Measurements from ENCODE around the gene ADCYAP1R1.

Gene ADCYAP1R1

DNA sequence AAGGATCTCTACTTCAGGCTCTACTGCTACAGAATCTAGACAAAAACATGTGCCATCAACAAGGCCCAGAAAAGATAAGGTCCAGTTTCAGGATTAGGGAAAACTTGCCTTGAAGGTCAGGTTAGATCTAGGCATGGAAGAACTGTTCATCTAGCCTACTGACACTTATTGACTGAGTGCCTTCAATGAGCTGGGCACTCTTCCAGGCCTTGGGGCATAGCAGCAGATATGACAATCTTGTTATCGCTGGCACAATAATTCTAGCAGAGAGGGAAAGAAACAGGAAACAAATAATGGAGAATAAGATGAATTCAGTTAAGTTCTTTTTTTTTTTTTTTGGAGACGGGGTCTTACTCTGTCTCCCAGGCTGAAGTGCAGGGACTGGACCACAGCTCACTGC, 71.6 kb downstream of the ADCYAP1R1 start:
- Histone ChIP-seq H3K27me3 (ENCODE audit: control insufficient read depth in 5 of 5, insufficient read depth in 4 of 5, low read length in 5 of 5) (peaks cover 0 to 11% (median 0%) of the 10 kb centered on the region in 5 donors), H3K4me3 (ENCODE audit: low read depth in 1 of 5, low read length in 5 of 5) (no peak overlapping the region), H3K9me3 (ENCODE audit: control insufficient read depth in 5 of 5, low read length in 5 of 5) (no peaks in the 10 kb centered on the region), H3K36me3 (ENCODE audit: control insufficient read depth in 5 of 5, insufficient read depth in 5 of 5, low read length in 5 of 5) (no peaks in the 10 kb centered on the region), H3K4me1 (ENCODE audit: control insufficient read depth in 5 of 5, insufficient read depth in 5 of 5, low read length in 5 of 5) (no peaks in the 10 kb centered on the region), H3K9ac (ENCODE audit: low read length in 5 of 5) (no peak overlapping the region), H3K27ac (ENCODE audit: low read depth, low read length) (no peak overlapping the region)

DNA sequence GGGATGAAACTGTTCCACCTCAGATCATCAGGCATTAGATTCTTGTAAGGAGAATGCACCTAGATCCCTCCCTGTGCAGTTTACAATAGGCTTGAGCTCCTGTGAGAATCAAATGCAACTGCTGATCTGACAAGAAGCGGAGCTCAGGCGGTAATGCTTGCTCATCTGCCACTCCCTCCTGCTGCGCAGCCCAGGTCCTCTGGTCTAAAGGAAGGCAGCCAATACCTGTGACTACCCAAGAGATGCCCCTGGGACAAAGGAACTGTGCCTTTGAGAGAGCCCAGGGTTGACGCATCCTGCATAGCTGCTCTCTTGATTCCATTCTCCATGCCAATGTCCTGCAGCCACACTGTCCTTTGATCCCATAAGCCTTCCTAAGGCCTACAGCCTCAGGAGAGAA, 73.1 kb downstream of the ADCYAP1R1 start:
- Histone ChIP-seq H3K27me3 (ENCODE audit: control insufficient read depth in 5 of 5, insufficient read depth in 4 of 5, low read length in 5 of 5) (peaks cover 0 to 14% (median 3%) of the 10 kb centered on the region in 5 donors), H3K4me3 (ENCODE audit: low read depth in 1 of 5, low read length in 5 of 5) (no peak overlapping the region), H3K9ac (ENCODE audit: low read length in 5 of 5) (no peak overlapping the region), H3K4me1 (ENCODE audit: control insufficient read depth in 5 of 5, insufficient read depth in 5 of 5, low read length in 5 of 5) (no peaks in the 10 kb centered on the region), H3K9me3 (ENCODE audit: control insufficient read depth in 5 of 5, low read length in 5 of 5) (no peaks in the 10 kb centered on the region), H3K36me3 (ENCODE audit: control insufficient read depth in 5 of 5, insufficient read depth in 5 of 5, low read length in 5 of 5) (no peaks in the 10 kb centered on the region), H3K27ac (ENCODE audit: low read depth, low read length) (no peak overlapping the region)

DNA sequence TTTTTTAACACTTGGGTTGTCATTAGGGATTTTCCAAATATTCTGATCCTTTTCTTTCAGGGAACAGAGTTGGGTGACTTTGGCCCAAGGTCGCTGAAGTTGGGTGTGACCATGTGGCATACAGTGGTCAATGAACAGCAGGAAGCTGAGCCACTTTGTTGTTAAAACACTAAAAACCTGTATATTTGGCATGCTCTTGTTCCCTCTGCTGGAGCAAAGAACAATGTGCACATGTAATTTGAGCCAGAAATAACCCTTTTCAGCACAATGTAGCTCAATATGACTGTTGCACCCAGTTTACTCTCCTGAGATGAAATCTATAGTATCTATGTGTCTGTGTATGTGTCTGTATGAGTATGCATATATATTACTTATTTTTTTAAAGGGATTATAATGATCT, 74.9 kb downstream of the ADCYAP1R1 start:
- no peaks in the 10 kb centered on the region for H3K36me3 ChIP-seq (ENCODE audit: control insufficient read depth in 5 of 5, insufficient read depth in 5 of 5, low read length in 5 of 5)
- H3K27me3 ChIP-seq (ENCODE audit: control insufficient read depth in 5 of 5, insufficient read depth in 4 of 5, low read length in 5 of 5): peaks cover 0 to 14% (median 3%) of the 10 kb centered on the region in 5 donors
- no peaks in the 10 kb centered on the region for H3K9me3 ChIP-seq (ENCODE audit: control insufficient read depth in 5 of 5, low read length in 5 of 5)
- no peaks in the 10 kb centered on the region for H3K4me1 ChIP-seq (ENCODE audit: control insufficient read depth in 5 of 5, insufficient read depth in 5 of 5, low read length in 5 of 5)
- no peak overlapping the region for H3K9ac ChIP-seq (ENCODE audit: low read length in 5 of 5)
- H3K27ac ChIP-seq (ENCODE audit: low read depth, low read length): no peak overlapping the region
- H3K4me3 ChIP-seq (ENCODE audit: low read depth in 1 of 5, low read length in 5 of 5): no peak overlapping the region

DNA sequence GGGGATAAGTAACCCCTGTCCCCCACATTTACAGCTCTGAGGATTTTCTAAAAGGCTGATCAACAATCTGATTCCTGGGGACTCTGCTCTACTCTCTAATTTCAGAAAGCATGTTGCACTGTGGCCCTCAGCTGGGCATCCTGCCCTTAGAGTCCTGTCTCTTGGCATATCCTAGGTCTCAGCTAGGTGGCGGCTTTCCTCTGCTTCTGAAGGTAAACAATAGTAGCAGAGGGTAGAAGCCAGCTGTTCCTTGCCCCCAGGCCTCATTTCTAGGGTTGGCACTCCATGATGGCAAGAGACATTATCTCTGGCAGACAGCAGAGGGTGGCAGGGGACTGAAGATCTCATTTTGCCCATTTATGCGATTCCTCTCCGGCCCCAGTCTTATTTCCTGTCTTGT, 77.0 kb downstream of the ADCYAP1R1 start:
- Histone ChIP-seq H3K27me3 (ENCODE audit: control insufficient read depth in 5 of 5, insufficient read depth in 4 of 5, low read length in 5 of 5) (peaks cover 0 to 14% (median 3%) of the 10 kb centered on the region in 5 donors), H3K9me3 (ENCODE audit: control insufficient read depth in 5 of 5, low read length in 5 of 5) (no peaks in the 10 kb centered on the region), H3K9ac (ENCODE audit: low read length in 5 of 5) (no peak overlapping the region), H3K27ac (ENCODE audit: low read depth, low read length) (no peak overlapping the region), H3K4me3 (ENCODE audit: low read depth in 1 of 5, low read length in 5 of 5) (no peak overlapping the region), H3K4me1 (ENCODE audit: control insufficient read depth in 5 of 5, insufficient read depth in 5 of 5, low read length in 5 of 5) (no peaks in the 10 kb centered on the region), H3K36me3 (ENCODE audit: control insufficient read depth in 5 of 5, insufficient read depth in 5 of 5, low read length in 5 of 5) (no peaks in the 10 kb centered on the region)

DNA sequence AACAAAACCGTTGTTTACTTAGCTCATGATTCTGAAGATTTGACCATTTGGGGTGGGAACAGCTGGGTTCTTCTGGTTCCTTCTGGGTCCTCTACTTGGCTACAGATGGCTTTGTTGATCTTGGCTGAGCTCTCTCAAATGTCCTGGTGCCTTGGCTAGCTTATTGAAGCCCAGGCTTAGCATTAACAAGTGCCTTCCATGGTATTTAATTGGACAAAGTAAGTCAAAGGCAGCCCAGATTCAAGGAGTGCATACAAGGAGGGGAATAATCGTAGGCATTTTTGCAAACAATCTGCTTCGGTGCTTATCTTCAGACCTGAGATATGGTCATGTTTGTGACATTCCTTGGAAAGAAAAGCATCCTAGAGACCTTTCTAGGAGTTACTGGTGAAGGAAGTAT, 81.4 kb downstream of the ADCYAP1R1 start:
- Histone ChIP-seq H3K27me3 (ENCODE audit: control insufficient read depth in 5 of 5, insufficient read depth in 4 of 5, low read length in 5 of 5) (peaks cover 0 to 8% (median 0%) of the 10 kb centered on the region in 5 donors), H3K36me3 (ENCODE audit: control insufficient read depth in 5 of 5, insufficient read depth in 5 of 5, low read length in 5 of 5) (no peaks in the 10 kb centered on the region), H3K9ac (ENCODE audit: low read length in 5 of 5) (no peak overlapping the region), H3K4me1 (ENCODE audit: control insufficient read depth in 5 of 5, insufficient read depth in 5 of 5, low read length in 5 of 5) (no peaks in the 10 kb centered on the region), H3K27ac (ENCODE audit: low read depth, low read length) (no peak overlapping the region), H3K9me3 (ENCODE audit: control insufficient read depth in 5 of 5, low read length in 5 of 5) (no peaks in the 10 kb centered on the region), H3K4me3 (ENCODE audit: low read depth in 1 of 5, low read length in 5 of 5) (no peak overlapping the region)

DNA sequence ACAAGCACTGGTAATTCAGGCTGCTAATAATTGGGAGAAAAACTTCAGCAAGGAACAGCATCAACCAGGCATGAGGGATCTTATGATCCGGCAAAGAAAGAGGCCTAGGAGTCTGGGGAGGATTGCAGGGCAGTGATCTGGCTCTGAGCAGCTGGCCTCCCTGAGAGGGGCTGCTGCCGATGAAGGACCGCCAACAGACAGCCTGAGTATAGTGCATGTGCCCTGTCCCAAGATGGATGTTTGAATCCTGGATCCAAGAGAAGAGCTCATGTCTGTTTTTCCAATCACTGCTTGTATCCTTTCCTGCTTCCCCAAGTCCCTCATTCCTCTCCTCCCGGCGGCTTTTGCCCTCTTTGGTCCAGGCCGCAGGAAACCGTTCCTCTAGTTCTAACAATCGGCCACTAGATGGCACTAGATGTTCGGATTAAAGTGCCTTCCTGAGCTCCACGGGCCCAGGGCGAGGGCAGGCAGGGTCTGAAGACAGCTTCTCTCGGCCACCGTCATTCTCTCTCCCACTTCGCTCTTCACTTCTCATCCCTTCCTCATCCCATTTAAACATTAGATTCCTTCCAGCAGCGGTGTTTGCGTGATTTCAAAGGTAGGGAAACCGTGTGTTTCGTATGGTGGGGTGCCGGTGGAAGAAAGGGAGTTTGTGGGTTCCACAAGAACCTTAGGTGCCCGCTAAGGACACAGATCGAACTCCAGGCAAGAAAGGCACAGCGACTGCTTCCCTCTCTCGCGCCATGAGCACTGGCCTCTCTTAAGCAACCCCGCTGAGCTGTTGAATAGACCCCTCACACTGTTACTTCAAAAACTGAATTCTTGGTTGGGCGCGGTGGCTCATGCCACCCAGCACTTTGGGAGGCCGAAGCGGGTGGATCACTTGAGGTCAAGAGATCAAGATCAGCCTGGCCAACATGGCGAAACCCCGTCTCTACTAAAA, 82.4 kb downstream of the ADCYAP1R1 start:
- Histone ChIP-seq H3K4me3 (ENCODE audit: low read depth in 1 of 5, low read length in 5 of 5) (no peak overlapping the region), H3K9me3 (ENCODE audit: control insufficient read depth in 5 of 5, low read length in 5 of 5) (no peaks in the 10 kb centered on the region), H3K36me3 (ENCODE audit: control insufficient read depth in 5 of 5, insufficient read depth in 5 of 5, low read length in 5 of 5) (no peaks in the 10 kb centered on the region), H3K27ac (ENCODE audit: low read depth, low read length) (no peak overlapping the region), H3K9ac (ENCODE audit: low read length in 5 of 5) (no peak overlapping the region), H3K27me3 (ENCODE audit: control insufficient read depth in 5 of 5, insufficient read depth in 4 of 5, low read length in 5 of 5) (no peaks in the 10 kb centered on the region), H3K4me1 (ENCODE audit: control insufficient read depth in 5 of 5, insufficient read depth in 5 of 5, low read length in 5 of 5) (no peaks in the 10 kb centered on the region)

DNA sequence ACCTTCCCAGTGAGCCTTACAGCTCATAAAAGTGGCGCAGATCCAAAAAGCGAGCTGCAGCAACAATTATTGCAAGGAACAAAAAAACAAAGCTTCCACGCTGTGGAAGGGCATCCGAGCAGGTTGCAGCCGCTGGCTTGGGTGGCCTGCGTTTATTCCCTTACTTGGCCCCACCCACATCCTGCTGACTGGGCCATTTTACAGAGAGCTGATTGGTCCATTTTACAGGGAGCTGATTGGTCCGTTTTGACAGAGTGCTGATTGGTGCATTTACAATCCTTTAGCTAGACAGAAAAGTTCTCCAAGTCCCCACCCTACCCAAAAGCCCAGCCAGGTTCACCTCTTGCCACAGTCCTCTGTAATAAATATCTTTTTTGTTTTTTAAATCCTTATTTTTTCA, 85.1 kb downstream of the ADCYAP1R1 start:
- Histone ChIP-seq H3K9me3 (ENCODE audit: control insufficient read depth in 5 of 5, low read length in 5 of 5) (no peaks in the 10 kb centered on the region), H3K9ac (ENCODE audit: low read length in 5 of 5) (no peak overlapping the region), H3K4me3 (ENCODE audit: low read depth in 1 of 5, low read length in 5 of 5) (no peak overlapping the region), H3K36me3 (ENCODE audit: control insufficient read depth in 5 of 5, insufficient read depth in 5 of 5, low read length in 5 of 5) (no peaks in the 10 kb centered on the region), H3K4me1 (ENCODE audit: control insufficient read depth in 5 of 5, insufficient read depth in 5 of 5, low read length in 5 of 5) (no peaks in the 10 kb centered on the region), H3K27me3 (ENCODE audit: control insufficient read depth in 5 of 5, insufficient read depth in 4 of 5, low read length in 5 of 5) (no peaks in the 10 kb centered on the region), H3K27ac (ENCODE audit: low read depth, low read length) (no peak overlapping the region)

DNA sequence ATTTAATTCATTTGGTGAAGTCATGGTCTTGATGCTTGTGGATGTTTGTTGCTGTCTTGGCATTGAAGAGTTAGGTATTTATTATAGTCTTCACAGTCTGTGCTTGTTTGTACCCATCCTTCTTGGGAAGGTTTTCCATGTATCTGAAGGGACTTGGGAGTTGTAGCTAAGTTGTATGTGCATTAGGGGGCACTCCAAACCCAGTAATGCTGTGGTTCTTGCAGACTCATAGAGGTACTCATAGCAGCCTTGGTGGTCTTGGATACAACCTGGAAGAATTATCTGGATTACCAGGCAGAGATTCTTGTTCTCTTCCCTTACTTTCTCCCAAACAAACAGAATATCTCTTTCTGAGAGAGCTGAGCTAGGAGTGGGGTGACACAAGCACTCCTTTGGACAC, 93.2 kb downstream of the ADCYAP1R1 start:
- no peak overlapping the region for H3K4me3 ChIP-seq (ENCODE audit: low read depth in 1 of 5, low read length in 5 of 5)
- H3K36me3 ChIP-seq (ENCODE audit: control insufficient read depth in 5 of 5, insufficient read depth in 5 of 5, low read length in 5 of 5): no peaks in the 10 kb centered on the region
- no peak overlapping the region for H3K9ac ChIP-seq (ENCODE audit: low read length in 5 of 5)
- no peak overlapping the region for H3K27ac ChIP-seq (ENCODE audit: low read depth, low read length)
- H3K27me3 ChIP-seq (ENCODE audit: control insufficient read depth in 5 of 5, insufficient read depth in 4 of 5, low read length in 5 of 5): peaks cover 0 to 13% (median 5%) of the 10 kb centered on the region in 5 donors
- H3K9me3 ChIP-seq (ENCODE audit: control insufficient read depth in 5 of 5, low read length in 5 of 5): peaks cover 0 to 4% (median 0%) of the 10 kb centered on the region in 5 donors
- H3K4me1 ChIP-seq (ENCODE audit: control insufficient read depth in 5 of 5, insufficient read depth in 5 of 5, low read length in 5 of 5): no peaks in the 10 kb centered on the region

DNA sequence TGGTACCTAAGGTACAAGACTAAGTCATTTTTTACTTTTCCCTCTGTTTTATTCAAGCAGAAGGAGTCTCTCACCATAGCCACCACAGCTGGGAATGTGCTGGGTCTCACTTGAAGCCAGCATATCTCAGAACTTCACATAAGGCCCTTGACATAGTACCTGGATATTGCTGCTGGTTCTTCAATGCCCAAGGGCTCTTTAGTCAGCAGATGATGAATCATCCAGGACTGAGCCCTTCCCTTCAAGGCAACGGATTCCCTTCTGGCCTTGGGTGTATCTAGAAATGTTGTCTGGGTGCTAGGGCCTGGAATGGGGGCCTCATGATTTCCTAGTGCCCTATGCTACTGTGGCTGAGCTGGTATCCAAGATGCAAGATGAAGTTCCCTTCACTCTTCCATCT, 93.9 kb downstream of the ADCYAP1R1 start:
- no peak overlapping the region for H3K4me3 ChIP-seq (ENCODE audit: low read depth in 1 of 5, low read length in 5 of 5)
- H3K9me3 ChIP-seq (ENCODE audit: control insufficient read depth in 5 of 5, low read length in 5 of 5): peaks cover 0 to 4% (median 0%) of the 10 kb centered on the region in 5 donors
- no peak overlapping the region for H3K9ac ChIP-seq (ENCODE audit: low read length in 5 of 5)
- no peaks in the 10 kb centered on the region for H3K36me3 ChIP-seq (ENCODE audit: control insufficient read depth in 5 of 5, insufficient read depth in 5 of 5, low read length in 5 of 5)
- no peaks in the 10 kb centered on the region for H3K4me1 ChIP-seq (ENCODE audit: control insufficient read depth in 5 of 5, insufficient read depth in 5 of 5, low read length in 5 of 5)
- H3K27ac ChIP-seq (ENCODE audit: low read depth, low read length): no peak overlapping the region
- peaks cover 0 to 13% (median 5%) of the 10 kb centered on the region in 5 donors for H3K27me3 ChIP-seq (ENCODE audit: control insufficient read depth in 5 of 5, insufficient read depth in 4 of 5, low read length in 5 of 5)

DNA sequence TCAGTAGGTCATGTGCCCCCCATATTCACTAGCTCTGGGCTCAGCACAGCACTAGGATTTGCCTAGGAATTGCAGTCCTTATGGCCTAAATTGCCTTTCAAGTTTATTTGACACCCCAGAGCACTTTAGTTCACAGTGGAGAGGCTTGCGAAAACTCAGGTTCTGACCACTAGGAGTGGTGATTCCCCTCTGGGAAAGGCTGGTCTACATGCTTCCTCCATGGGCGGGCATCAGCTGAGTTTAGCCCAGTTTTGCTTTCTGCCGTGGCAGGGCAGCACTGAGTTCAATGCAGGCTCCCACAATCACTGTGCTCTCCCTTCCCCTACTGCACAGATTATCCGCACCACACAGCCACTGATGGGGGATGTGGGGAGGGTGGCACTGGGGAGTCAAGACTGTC, 94.4 kb downstream of the ADCYAP1R1 start:
- H3K9ac ChIP-seq (ENCODE audit: low read length in 5 of 5): no peak overlapping the region
- no peaks in the 10 kb centered on the region for H3K36me3 ChIP-seq (ENCODE audit: control insufficient read depth in 5 of 5, insufficient read depth in 5 of 5, low read length in 5 of 5)
- H3K27me3 ChIP-seq (ENCODE audit: control insufficient read depth in 5 of 5, insufficient read depth in 4 of 5, low read length in 5 of 5): peaks cover 0 to 13% (median 5%) of the 10 kb centered on the region in 5 donors
- H3K4me3 ChIP-seq (ENCODE audit: low read depth in 1 of 5, low read length in 5 of 5): no peak overlapping the region
- no peak overlapping the region for H3K27ac ChIP-seq (ENCODE audit: low read depth, low read length)
- H3K4me1 ChIP-seq (ENCODE audit: control insufficient read depth in 5 of 5, insufficient read depth in 5 of 5, low read length in 5 of 5): no peaks in the 10 kb centered on the region
- peaks cover 0 to 4% (median 0%) of the 10 kb centered on the region in 5 donors for H3K9me3 ChIP-seq (ENCODE audit: control insufficient read depth in 5 of 5, low read length in 5 of 5)

Data from subcutaneous abdominal adipose tissue (tissue), 5 donors.